WTC11 (cell line): ENCODE data around the gene SLIT3.

ENCODE experiments used
- ARID4B ChIP-seq: sonication (generic); formaldehyde crosslinking; IDR thresholded peaks from 2 replicates; pipeline ENCODE4 v1.8.0; 2023; ENCODE audit warnings: missing genetic modification reagents, mild to moderate bottlenecking, borderline replicate concordance
- CTCF ChIP-seq: fragments of 200-600 bp; IDR thresholded peaks from 2 replicates; pipeline ENCODE4 v1.8.0; 2022; ENCODE audit warnings: antibody characterized with exemption
- FOXJ3 ChIP-seq: sonication (generic); formaldehyde crosslinking; IDR thresholded peaks from 2 replicates; pipeline ENCODE4 v1.9.0; 2021; ENCODE audit warnings: missing genetic modification reagents, mild to moderate bottlenecking, borderline replicate concordance
- JUN ChIP-seq: sonication (generic); formaldehyde crosslinking; IDR thresholded peaks from 2 replicates; pipeline ENCODE4 v1.8.0; 2023; ENCODE audit warnings: mild to moderate bottlenecking, missing genetic modification reagents
- USF2 ChIP-seq: sonication (generic); formaldehyde crosslinking; IDR thresholded peaks from 2 replicates; pipeline ENCODE4 v1.8.1; 2023; ENCODE audit warnings: mild to moderate bottlenecking, missing genetic modification reagents, moderate library complexity

- TF ChIP-seq ARID4B (CRISPR knock-in tag): no peak
- no peak for TF ChIP-seq FOXJ3 (CRISPR knock-in tag)
- no peak for TF ChIP-seq JUN (CRISPR knock-in tag)
- TF ChIP-seq CTCF: no peak
- no peak for TF ChIP-seq USF2 (CRISPR knock-in tag)
These were observed 19.3 kb downstream of the SLIT3 start for GRCh38 chr5:169281625-169282024.
